NCI-H1105 treated with DMSO at 0.1 percent for 48 hours (cell line): ENCODE results near the gene MPRIP.

Experiments used
- DNase-seq: peaks from one replicate; lab custom pipeline; 2025; lab: John Stamatoyannopoulos, UW

The MPRIP gene

DNA sequence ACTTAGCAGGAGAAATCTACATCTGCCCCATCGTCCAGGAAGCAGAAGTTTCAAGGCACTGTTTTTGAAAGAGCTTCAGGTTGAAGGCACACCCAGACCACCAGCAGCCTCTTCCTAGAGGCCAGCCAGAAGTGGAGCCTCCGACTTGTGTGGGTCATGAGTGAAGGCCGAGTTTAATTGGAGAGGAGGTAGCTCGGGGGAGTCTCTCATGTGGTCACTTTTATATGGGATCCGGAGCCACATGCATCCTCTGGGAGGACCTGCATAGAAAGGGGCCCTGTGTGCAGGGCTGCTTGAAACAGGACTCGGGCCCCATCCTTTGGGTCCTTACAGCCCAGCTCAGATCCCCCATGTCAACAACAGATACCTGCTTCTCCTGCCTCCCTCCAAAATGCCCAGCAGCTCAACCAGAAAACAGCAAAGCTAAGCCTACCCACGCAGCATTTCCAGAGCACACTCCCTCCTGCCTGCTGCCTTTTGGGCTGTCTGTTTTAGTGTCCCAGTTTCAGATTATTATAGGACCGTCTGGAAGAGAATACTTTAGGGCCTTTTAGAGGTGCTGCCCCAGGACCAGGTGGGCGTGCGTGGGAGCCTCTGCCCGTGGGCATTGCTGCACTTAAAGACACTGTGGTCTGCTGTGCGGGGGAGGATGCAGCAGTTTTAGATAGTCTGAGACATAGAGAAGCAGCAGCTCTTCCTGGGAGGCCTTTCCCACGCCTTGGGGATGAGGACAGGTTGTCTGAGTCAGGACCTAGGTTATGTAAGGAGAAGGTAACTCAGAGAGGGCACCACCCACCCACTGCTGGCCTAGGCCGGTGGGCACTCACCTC, 29.5 kb downstream of the MPRIP start:
- DNase-seq, result no peak

- DNase-seq, result no peak
Measured at GRCh38 chr17:17072546-17072945, 30.3 kb downstream of the MPRIP start.

DNA sequence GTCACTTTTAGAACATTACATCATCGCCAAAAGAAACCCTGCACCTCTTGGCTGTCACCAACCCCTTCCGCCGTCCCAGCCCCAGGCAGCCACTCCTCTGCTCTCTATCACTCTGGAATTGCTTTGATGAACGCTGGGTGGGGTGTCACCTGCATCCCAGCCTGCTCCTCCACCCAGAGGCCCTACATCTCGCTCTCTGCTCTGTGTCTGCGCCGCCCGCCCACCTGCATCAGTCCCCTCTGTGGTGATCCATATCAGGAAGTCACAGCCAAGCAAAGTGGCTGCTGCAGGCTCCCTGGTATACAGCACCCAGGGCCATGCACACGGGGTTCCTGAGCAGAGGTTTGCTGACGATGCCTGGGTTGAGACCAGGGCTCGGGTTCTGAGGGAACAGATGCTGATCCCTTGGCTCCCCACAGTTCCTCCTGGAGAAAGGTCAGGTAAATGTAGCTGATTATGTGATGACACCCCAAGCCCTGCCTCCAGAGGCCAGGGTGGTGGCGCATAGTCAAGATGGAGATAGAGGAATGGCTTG, 30.8 kb downstream of the MPRIP start:
- DNase-seq, result no peak

GRCh38 chr17:17073581-17074403, 31.5 kb downstream of the MPRIP start:
- DNase-seq, result no peak

- DNase-seq, result no peak
Measured at GRCh38 chr17:17075125-17075781, 33.0 kb downstream of the MPRIP start.

DNA sequence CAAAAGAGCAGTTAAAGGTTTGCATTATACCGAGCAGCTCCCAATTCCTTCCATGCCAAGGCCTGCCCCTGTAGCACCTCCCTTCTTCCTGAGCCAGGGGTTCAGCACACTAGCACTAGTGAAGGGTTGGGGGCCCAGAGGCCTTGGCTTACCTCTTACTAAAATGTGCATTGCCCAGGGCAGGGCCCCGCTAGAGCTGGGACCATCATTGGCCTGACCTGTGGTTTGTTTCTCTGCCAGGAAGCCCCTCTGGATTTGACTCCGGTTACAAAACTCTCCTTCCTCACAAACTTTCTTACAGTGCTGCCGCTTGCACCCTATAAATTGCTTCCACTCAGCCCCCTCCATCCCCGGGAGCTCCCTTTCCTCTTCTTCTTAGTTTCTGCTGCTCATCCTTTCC, 33.8 kb downstream of the MPRIP start:
- no peak for DNase-seq

GRCh38 chr17:17077101-17077500, 34.8 kb downstream of the MPRIP start:
- no peak for DNase-seq

GRCh38 chr17:17077861-17078732, 35.8 kb downstream of the MPRIP start:
- DNase-seq, result no peak

DNA sequence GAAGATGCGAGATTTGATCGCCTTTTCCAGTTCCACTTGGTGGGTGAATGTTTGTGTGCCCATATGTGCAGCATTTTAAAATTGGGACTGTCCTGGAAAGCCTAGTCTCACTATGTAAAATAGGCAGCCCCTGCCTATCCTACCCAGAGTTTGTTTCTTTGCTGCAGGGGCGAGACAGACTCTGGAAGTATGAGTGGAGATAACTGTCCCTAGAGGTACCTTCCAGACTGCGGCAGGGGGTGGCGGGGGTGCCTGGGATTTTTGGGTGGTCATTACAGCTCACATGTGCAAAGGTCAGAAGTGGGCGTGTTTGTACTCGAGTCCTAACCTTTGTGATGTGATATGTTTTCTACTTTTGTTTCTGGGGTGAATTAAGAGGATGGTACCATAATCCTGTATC, 36.6 kb downstream of the MPRIP start:
- DNase-seq, result no peak

- no peak for DNase-seq
Measured at GRCh38 chr17:17079336-17079735, 37.1 kb downstream of the MPRIP start.

DNA sequence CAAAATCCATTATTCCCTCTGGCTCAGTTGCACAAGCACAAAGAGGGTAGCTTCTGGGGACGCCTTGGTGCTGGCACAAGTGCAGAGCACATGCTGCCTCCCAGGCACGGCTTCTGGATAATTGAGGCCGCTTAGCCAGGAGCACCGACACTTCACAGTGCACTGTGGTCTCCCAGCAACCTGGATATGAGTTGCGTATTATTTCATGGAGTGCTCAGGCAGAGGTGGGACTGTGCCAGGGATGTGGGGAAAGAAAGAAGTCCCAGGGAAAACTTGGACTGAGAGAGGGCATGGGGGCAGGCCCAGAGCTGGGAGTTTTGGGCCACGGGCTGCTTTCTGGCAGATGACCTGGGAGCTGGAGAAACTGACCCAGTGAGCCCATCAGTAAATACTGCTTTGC, 37.5 kb downstream of the MPRIP start:
- DNase-seq, result no peak

- no peak for DNase-seq
Measured at GRCh38 chr17:17080181-17080631, 37.9 kb downstream of the MPRIP start.

- no peak for DNase-seq
Measured at GRCh38 chr17:17080781-17081180, 38.5 kb downstream of the MPRIP start.

DNA sequence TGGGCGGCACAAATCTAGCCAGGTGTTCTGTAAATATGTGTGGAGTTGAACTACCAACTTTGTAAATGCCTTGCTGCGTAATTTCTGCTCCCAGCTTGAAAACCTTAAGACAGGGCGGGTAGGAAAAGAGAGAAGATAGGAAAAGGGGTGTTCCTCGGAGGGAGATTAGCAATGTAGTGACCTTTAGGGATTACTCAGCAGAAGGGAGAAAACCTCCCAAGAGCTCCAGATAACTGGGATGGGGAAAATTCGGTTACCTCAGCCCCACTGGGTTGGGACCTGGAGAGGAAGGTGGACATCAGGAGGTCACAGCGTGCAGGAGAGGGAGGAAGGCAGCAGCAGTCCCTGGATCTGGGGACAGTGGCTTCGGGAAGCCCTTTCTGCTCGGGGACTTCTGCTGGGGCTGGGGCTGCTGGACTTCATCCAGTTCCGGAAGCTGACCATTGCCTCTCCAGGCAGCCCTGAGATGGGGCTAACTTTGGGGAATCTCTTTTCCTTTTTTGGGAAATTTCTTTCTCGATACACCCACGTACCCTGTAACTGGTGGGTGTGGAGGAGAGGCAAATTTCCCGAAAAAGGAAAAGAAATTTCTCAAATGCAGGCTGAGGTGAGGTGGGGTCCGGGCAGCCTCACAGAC, 39.2 kb downstream of the MPRIP start:
- no peak for DNase-seq

GRCh38 chr17:17082878-17083277, 40.6 kb downstream of the MPRIP start:
- no peak for DNase-seq

DNA sequence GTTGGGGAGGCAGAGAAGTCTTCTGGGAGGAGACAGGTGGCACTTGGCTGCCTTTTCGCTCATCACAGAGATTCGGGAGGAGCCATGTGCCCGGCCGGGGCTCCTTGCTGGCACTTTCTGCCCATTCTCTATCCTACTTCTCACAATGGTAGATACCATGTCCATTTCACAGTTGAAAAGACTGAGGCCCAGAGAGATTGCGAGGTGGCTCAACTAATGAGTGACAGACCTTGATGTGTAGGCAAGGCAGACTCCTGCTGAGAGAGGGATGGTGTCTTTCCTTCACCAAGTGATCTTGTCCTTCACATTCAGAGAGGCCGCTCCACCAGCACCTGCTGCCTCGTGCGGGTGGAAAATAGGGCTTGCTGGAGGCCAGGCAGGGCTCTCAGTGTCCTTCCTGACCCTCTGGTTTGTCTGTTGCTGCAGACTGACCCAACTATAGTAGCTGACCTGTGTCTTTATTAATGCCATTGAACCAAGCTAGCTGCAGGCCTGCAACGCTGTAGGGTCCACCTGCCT, 42.1 kb downstream of the MPRIP start:
- no peak for DNase-seq

GRCh38 chr17:17084941-17085340, 42.7 kb downstream of the MPRIP start:
- DNase-seq, result no peak

- no peak for DNase-seq
Measured at GRCh38 chr17:17086585-17086984, 44.3 kb downstream of the MPRIP start.

- DNase-seq, result no peak
Measured at GRCh38 chr17:17087424-17088015, 45.3 kb downstream of the MPRIP start.

GRCh38 chr17:17088086-17088485, 45.8 kb downstream of the MPRIP start:
- DNase-seq, result no peak
